ENCODE data around the gene BMP2K.
A peak's percentile ranks its signal among the peaks of the same experiment; 100 is the strongest.

The BMP2K gene

GRCh38 chr4:78764498-78764961 is 11.6 kb upstream of the BMP2K start:
- DNase-seq (ENCODE audit: low read depth), result no peak

DNA sequence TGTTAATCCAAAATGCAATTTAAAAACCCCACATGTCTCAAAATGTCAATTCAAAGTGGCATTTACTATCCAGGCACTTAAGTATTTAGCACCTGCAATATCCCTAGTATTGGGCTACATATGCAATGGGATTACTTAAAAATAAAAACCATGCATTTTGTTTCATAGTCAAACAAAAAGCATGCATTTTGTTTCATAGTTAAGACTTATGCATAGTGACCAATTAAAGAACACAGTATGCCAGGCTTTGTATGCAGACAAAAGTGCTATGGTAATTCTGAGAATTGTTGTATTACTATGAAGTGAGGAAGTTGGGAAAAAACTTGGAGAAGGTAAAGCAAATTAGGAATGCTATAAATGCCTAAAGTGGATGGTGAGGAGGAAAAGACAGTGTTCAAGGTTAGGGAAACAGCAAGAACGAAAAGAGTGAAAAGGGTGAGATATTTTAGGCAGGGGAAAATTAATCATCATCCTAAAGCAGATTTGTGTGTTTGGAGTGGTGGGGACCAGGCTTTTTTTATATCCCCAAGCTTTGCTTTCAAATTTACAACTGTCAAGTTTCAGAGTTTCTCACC is 10.6 kb upstream of the BMP2K start:
- DNase-seq (ENCODE audit: low read depth), result no peak

GRCh38 chr4:78766026-78766425 is 10.1 kb upstream of the BMP2K start:
- no peak for DNase-seq (ENCODE audit: low read depth)

DNA sequence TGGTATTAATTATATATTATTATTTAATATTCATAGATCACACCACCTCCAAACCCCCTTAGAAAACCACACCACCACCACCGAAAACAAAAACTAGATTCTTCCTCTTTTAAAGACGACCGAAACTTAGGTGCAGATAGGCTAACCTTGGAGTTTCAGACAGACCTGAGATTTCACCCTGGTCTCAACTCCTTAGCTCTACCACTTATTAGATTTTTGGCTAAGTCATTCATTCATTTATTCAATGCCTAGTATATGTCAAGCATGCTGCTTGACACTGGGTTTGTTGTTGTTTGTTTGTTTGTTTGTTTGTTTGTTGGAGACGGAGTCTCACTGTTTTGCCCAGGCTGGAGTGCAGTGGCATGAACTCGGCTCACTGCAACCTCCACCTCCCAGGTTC is 9.5 kb upstream of the BMP2K start:
- no peak for DNase-seq (ENCODE audit: low read depth)

DNA sequence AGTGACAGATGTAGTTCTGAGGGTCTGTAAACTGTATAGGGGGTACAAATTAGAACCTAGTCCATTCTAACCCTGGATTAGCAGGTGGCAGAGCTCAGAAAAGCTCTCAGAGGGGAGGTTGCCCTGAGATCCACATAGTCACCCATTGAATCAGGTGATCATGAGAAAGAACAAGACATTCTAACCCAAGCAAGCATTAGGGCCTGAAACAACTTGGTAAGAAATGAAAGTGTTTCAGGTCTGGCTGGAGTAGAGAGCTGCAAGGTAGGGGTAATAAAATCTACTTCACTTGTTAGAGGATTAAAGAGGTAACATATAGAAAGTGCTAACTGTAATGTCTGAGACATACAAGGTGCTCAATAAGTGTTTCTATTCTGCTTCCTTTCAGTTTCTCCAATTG is 8.8 kb upstream of the BMP2K start:
- DNase-seq (ENCODE audit: low read depth), result no peak

- DNase-seq (ENCODE audit: low read depth), result no peak
Observed at GRCh38 chr4:78768452-78769180, 7.5 kb upstream of the BMP2K start.

DNA sequence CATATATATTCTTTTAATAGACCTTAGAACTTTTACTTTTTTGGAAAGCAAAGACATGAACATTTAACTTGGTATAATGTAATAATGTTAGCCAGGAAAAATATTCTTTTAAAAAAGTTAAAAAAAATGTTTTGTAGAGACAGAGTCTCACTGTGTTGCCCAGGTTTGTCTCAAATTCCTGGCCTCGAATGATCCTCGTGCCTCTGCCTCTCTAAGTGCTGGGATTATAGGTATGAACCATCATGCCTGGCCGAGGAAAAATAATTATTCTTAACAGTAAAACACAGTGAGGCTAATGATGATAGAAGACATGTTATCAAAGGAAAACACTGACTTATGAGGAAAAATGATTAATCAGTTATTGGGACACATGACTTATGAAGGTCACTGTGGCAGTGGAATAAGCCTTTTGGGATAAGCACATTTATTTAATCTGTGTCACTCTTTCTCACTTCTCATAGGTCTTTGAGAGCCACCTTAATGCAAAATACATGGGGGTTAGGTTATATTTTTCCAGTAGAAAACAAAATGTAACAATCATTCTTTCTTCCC is 6.0 kb upstream of the BMP2K start:
- no peak for DNase-seq (ENCODE audit: low read depth)

- no peak for DNase-seq (ENCODE audit: low read depth)
Observed at GRCh38 chr4:78772526-78773091, 3.5 kb upstream of the BMP2K start.

- DNase-seq (ENCODE audit: low read depth), result no peak
Observed at GRCh38 chr4:78774417-78774816, 1.7 kb upstream of the BMP2K start.

DNA sequence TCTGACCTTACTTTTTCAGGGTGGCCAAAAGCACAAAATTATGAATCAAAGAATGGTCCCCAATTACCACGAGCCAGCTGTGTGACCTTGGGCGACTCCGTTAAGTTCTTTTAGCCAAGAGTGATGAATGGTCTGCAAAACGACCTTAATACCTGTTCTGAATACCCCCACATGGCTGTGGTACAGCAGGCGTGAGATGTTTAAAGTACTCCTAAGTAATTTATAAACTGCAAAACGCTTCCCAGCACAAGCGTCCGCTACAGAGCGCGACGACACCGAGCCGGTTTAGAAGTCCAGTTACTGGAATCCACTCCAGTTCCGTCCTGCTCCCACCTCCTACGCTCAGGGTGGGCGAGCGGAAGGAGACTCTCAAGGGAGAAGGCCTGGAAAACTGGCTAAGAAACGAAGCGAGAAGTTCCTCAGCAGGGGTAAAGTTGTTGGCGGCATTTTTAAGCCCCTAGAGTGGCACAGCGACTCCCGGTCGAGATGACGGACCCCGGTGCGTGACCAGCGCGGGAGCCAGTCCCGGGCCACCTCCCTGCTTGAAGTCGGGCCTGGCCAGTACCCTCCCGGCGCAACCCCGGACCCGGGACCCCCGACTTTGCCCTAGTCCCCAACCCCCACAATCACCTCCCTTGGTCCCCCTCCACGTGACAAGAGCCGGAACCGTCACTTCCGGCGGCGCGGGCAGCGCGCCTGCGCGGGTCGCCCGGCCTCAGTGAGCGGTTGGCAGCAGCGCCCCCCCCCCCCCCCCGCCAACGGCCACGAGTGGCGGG is 659 bp upstream of the BMP2K start:
- peak; percentile 77 for DNase-seq (ENCODE audit: low read depth)

- peak; percentile 27 for DNase-seq (ENCODE audit: low read depth)
Observed at GRCh38 chr4:78776729-78777575, 802 bp downstream of the BMP2K start.

GRCh38 chr4:78777576-78777940 is 1.4 kb downstream of the BMP2K start:
- no peak for DNase-seq (ENCODE audit: low read depth)

DNA sequence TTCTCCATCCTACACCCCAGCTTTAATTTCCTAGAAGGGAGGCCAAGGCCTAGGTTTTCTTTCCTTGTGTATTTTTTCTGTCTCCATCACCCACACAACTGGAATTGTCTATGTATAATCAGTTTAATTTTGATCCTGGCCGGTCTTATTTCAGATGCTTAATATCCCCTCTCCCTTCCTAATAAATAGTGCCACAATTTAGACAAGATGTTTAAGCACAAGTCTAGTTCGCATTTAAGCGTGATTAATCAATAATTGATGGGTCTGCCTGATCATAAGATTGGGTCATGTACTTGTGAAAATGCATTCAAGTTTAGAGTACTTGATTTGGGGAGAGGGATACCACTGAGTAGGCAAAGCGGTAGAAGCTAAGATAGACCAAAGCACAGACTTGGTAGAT is 2.4 kb downstream of the BMP2K start:
- DNase-seq (ENCODE audit: low read depth), result no peak

- no peak for DNase-seq (ENCODE audit: low read depth)
Observed at GRCh38 chr4:78779280-78779679, 3.1 kb downstream of the BMP2K start.

GRCh38 chr4:78780093-78780492 is 3.9 kb downstream of the BMP2K start:
- DNase-seq (ENCODE audit: low read depth), result no peak

DNA sequence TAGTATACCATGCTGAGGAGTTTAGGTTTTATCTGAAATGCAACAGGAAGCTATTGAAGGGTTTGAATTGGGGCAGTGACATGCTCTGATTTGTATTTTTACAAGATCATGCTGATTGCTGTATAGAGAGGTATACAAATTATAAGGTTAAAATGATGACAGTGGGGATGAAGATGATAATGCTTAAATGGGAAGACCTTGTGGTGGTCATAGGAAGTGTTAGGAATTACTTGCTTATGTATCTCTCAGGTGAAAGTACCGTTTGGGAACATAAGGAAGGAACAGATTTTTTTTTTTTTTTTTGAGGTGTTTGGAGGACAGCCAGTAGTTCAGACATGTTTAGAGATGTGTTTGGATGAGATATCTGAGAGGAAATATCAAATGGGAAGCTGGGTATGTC is 5.0 kb downstream of the BMP2K start:
- no peak for DNase-seq (ENCODE audit: low read depth)

- DNase-seq (ENCODE audit: low read depth), result no peak
Observed at GRCh38 chr4:78781924-78782323, 5.8 kb downstream of the BMP2K start.

DNA sequence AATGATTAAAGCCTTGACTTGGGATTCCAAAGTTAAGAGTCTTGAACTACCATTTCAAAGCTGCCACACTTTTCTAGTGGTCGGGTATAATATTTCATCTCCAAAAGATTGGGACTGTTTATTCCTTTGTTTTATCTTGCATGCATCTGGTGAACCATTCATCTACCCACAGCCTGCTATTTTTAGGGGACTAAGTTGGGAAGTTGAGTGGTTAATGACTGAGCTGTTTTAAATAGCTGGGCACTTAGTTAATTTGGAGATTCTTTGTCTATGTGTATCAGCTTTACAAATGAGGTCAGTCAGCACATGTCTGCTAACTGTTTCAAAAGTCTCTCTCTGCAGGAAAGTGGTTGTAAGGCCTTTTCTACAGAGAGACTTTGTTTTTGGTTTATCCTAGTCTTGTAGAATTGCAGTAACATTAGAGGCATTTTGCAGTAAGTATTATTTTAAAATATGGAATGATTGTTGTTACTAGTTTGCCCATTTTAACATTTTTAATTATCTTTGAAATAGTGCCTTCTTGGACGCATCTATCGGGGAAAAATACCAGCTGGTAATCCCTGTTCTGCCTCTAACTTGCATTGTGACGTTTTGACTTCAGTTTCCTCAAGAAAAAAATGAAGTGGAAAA is 8.2 kb downstream of the BMP2K start:
- no peak for DNase-seq (ENCODE audit: low read depth)

- DNase-seq (ENCODE audit: low read depth), result no peak
Observed at GRCh38 chr4:78787392-78788006, 11.3 kb downstream of the BMP2K start.

DNA sequence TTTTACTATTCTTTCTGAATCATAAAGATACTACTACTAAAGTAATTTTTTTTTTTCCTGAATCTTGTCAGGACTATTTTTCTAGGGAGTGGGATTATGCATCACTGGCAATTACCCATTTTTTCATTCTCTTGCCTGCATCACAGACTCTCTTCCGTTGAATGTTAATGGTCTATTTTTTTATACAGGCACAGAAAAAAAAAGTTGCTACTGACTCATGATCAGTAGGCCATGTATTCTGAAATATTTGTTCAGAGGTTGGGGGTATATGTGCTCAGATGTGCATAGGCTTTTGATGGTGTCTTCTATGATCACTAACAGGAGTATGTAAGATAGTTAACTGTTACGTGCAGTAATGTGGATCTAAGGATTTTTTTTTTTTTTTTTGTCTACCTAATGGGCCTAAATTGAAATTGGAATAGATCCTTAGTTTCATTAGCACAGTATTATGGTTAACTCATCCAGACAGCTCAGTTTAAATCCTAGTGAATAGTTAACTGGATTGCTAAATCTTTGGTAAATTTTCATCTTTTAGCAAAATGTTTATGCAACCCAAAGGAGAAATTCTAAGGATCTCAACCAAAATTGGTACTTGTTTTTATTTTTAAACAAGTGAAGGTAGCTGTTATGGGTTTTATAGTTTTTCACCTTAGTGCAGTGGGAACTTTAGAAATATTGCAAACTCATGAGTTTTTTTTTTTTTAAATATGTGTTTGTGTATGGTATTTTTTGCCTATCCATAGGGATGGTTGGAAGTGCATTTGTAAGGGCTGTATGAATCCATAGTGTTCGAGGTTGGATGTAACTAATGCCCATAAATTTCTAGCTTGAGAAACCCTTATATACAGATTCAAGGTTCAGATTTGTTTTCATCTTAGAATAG is 12.1 kb downstream of the BMP2K start:
- no peak for DNase-seq (ENCODE audit: low read depth)
